Neural cell (in vitro differentiated cells): ENCODE measurements around the gene CKLF.

Experiments used
- RAD21 ChIP-seq: fragments of 450-650 bp; conservative IDR thresholded peaks from 2 replicates; pipeline ENCODE4 v1.6.1; 2014; ENCODE audit warnings: antibody characterized with exemption, mild to moderate bottlenecking, moderate library complexity
- TF ChIP-seq, protein P1 (sequence below): fragments of 450-650 bp; IDR thresholded peaks from 2 replicates; pipeline ENCODE4 v1.5.1; 2014; ENCODE audit warnings: antibody characterized with exemption, mild to moderate bottlenecking, moderate library complexity; ENCODE audit not compliant: poor library complexity, severe bottlenecking

DNA sequence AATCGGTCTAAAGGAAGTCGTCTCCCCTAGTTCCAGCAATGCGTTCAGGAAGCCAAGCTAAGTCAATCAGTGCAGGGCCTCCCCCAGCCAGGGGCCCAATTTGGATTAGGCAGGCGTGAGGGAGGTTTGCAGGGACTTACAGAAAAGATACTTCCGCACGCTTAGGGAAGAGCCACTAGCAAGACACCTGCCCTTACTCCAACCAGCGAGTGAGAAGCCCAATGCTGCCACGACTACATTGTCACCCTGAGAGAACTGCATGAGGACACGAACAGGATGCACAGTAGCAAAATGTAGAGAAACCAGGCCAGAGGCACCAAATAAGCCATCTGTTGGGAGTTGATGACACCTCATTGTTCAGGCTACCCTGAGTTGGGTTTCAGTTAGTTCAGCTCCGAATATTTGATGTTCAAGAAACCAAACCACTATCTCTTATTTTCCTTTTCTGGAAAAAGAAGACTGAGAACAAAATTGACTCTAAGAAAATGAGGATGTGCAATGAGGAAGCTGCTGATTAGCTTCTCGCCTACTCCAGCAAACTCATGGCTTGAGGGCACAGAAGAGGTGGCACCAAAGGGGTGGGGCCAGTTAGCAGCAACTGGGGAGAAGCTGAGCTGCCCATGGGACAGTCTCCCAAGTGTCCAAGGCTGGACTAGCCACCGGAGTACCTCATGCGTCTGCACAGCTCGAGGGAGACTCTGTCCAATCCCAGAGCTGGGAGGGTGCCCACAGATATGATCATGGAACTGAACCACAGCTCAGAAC lies 31.8 kb upstream of the CKLF start:
- TF ChIP-seq, protein P1, sequence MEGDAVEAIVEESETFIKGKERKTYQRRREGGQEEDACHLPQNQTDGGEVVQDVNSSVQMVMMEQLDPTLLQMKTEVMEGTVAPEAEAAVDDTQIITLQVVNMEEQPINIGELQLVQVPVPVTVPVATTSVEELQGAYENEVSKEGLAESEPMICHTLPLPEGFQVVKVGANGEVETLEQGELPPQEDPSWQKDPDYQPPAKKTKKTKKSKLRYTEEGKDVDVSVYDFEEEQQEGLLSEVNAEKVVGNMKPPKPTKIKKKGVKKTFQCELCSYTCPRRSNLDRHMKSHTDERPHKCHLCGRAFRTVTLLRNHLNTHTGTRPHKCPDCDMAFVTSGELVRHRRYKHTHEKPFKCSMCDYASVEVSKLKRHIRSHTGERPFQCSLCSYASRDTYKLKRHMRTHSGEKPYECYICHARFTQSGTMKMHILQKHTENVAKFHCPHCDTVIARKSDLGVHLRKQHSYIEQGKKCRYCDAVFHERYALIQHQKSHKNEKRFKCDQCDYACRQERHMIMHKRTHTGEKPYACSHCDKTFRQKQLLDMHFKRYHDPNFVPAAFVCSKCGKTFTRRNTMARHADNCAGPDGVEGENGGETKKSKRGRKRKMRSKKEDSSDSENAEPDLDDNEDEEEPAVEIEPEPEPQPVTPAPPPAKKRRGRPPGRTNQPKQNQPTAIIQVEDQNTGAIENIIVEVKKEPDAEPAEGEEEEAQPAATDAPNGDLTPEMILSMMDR, result no peak
- no peak for TF ChIP-seq RAD21
